NCI-H2081 (cell line): Measurements from ENCODE around the gene APBB3.

Experiments used
- DNase-seq, 2 experiments: peaks; one replicate each; lab custom pipeline; 2025; lab: John Stamatoyannopoulos, UW

APBB3 gene

DNA sequence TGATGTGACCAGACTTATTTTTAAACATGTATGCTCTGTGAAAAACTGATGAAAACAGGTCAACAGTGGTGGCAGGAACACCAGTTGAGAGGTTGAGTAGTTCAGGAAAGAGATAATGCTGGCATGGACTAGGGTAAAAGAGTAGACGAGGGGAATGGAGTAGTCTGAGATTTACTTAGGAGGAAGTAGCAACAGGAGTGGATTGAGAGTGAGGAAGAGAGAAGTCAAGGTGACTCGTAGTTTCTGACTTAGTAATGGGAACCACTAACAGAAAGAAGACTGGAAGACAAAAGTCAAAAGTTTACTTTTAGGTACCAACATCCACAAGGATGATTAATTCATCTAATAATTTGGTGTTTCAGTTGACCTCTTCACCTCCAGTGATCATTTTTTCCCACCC, 10.7 kb downstream of the APBB3 start:
- no peak for DNase-seq

DNA sequence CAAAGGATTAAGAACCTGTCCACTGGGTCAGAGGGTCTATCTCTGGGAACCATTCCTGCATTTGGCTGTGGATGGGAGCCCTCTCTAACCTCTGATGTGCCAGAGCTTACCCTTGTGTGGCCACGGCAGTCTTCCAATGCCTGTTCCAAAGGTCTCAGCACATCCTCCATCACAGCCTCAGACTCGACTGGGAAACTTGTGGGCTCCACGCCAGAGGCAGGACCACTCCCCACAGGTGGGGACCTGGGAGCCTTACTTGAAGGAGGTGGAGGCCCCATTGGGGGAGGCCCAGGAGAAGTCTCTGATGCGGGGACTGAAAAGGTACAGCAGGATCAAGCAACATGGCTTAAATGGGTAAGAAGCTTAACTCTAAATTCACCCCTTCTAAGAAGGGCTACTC, 12.5 kb downstream of the APBB3 start:
- no peak for DNase-seq

DNA sequence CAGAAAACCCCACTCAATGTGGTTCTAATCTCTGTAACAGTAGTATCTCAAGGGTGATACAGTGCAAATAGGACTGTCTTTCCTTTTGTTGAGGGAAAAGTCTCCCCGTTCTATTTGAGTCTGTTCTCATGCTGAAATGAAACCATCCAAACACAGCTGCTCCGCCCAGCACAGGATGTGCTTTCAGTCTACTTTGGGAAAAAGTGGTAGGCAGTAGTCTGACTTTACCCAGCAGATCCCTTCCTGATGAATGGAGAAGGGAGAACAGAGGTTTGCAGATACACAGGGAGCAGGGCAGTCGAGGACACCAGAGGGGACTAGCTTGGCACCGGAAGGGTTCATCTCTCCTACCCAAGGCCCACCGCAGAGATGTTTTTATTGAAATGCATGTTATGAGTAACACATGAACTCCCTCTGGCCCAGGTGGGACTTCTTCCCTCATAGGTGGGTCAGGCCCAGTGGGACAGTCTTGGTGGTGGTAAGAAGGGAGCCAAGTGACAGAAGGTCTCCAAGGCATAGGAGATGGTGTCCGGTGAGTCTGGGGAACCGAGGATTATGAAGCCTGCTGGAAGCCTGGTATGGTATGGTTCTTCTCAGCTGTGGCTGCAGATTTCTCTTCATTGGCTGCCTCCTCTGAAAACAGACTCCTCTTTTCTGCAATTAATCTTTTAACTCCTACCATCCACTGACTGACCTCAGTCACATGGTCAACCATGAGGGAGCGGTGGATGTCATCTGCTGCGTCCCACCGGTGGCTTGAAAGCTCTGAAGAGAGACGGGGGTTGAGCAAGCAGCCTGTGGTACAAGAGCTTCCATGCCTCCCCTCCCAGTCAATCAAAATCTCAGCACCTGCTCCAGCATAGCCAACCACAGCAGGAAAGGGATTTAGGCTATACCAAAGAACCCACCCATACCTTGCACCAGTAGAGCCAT, 14.0 kb downstream of the APBB3 start:
- DNase-seq: no peak

DNA sequence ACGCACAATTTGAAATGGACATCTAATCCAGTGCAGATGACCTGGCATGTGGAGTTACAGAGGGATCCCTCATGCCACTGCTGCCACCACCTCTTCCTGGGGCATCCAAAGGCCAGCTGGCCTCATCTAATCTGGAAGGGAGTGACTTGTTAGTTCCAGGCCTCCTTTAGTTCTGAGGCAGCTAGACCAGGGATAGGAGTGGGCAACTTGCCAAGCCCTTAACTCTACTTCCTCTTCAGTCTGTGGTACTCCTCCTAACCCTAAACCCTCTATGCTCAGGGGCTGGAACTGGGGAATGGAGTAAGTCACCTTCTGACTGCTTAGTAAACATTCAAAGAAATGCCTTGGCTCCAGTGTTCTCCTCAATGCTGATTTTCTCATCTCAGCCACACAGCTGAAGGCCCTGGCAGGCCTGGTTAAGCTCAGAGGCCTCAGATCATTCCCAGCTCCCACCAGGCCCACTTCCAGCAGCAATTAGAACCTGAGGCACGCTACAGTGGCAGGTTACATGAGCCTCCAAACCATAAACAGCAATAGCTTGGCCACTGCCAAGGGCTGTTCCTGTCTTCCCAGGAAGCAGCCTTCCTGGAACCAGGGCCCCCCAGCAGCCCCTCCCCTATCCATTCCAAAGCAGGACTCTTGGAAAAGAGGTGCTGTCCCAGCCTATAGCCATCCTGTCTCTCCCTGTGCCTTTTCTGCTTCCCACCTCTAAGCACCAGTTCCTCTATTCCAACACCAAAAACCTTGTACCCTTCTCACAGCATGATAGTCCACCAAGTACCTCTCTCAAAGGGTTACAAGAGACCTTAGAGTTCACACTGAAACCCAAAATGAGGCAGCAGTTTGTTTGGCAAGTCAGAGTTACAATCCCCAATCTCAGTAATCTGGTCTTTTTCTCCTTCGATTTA, 14.9 kb downstream of the APBB3 start:
- DNase-seq: no peak

DNA sequence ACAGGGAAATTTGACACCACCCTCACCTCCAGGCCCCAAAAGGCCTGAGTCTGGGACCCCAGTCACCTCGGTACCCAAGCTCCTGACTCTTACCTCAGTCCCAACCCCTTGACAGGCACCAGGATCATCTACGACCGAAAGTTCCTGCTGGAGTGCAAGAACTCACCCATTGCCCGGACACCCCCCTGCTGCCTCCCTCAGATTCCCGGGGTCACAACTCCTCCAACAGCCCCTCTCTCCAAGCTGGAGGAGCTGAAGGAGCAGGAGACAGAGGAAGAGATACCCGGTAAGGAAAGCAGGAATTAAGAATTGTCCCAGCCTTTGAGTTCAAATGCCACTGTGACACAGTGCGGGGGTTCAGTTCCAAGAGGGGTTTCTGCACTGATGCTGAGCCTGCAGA, 15.6 kb downstream of the APBB3 start:
- no peak for DNase-seq

DNA sequence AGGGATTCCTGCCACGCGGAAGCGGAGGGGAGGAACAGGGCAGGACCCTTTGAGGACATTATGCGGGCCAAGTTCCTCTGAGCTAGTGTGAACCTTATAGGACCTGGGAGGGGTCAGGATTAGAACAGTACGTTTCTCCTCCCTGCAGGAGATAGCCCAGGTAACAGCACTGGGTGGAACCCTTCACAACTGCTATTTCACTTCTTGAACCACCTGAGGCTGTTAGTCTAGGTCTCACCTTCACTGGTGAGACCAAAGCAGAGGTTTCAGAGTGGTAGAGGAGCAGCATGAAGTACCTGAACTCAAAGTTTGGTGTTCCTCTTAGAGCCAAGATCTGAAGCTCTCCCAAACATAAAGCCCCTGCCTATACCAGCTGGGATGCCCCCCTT, 16.1 kb downstream of the APBB3 start:
- no peak for DNase-seq

DNA sequence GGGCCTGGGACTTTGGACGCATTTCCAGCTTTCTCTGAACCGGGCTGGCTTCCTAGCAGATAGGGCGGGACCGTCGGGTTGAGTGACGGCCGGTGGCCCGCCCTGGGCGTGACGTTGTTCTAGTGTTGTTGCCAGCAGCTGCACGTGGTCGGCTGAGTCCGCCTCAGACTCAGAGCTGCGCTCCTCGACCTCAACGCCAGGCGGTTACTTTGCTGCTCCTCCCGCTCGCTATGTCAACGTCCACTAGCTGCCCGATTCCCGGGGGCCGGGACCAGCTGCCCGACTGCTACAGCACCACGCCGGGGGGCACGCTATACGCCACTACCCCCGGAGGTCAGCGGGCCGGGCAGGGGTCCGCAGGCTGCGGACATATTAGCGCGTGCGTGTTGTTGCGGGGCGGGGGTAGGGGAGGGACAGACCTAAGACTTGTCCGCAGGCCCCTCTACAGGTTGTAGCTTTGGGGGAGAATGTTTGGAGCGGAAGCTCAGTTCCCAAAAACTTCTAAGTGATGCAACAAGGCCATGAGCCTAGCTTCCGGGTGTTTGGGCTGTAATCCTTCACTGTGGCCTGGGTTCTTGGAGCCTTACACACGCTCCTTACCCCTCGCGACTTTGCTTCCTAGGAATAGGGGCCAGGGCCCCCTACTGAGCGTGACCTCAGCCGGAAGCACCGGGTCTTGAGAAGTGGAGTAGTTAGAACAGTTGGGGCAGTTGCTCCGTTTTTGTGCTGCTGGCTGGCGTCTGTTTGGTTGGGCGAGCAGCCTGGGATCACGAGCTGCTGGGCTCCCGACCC, 16.7 kb downstream of the APBB3 start, which contains the start of gene EIF4EBP3:
Gene EIF4EBP3, plus strand, starts transcription at position 155 of the 792 bp plus-strand sequence. Its CDS starts 76 bp downstream, at position 231.
- DNase-seq: peak; percentile 78 to 83

DNA sequence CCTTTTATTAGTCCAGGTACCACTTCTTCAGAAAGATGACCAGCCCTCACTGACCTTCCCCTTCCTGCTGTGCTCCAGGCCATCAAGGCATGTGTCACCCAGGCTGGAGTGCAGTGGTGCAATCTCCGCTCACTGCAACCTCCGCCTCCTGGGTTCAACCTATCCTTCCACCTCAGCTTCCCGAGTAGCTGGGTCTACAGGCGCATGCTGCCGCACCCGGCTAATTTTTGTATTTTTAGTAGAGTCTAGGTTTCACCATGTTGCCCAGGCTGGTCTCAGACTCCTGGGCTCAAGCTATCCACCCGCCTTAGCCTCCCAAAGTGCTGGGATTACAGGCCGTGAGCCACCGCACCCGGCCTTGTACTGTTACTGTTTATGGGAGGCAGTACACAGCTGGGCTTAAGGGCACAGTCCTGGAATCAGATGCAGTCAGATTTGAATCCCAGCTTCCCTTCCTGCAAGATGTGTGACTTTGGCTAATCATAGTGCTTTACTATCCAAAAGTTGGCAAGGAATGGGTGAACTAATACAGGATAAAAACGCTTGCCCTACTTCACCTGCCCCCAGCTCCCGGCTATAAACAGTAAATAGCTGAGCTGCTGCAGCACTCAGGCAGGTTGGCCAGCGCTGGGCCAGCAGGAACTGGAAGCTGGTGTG, 17.4 kb downstream of the APBB3 start:
- no peak for DNase-seq

DNA sequence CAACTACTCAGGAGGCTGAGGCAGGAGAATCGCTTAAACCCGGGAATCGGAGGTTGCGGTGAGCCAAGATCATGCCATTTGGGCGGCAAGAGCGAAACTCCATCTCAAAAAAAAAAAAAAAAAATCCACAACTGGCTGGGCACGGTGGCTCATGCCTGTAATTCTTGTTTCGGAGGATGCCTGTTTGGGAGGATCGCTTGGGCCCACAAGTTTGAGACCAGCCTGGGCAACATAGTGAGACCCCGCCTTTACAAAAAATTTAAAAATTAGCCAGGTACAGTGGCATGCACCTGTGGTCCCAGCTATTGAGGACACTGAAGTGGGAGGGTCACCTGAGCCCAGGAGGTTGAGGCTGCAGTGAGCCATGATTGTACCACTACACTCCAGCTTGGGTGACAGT, 18.8 kb downstream of the APBB3 start:
- no peak for DNase-seq

DNA sequence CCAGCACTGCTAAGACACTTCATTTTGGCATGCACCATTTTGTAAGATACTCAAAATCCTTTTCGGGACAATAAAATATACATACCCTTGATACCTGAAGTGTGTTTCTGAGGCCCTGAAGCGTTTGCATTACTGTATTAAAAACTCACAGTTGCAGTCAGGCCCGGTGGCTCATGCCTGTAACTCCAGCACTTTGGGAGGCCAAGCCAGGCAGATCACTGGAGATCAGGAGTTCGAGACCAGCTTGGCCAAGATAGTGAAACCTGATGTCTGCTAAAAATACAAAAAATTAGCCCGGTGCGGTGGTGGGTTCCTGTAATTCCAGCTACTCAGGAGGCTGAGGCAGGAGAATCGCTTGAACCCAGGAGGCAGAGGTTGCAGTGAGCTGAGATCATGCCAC, 19.4 kb downstream of the APBB3 start:
- no peak for DNase-seq

DNA sequence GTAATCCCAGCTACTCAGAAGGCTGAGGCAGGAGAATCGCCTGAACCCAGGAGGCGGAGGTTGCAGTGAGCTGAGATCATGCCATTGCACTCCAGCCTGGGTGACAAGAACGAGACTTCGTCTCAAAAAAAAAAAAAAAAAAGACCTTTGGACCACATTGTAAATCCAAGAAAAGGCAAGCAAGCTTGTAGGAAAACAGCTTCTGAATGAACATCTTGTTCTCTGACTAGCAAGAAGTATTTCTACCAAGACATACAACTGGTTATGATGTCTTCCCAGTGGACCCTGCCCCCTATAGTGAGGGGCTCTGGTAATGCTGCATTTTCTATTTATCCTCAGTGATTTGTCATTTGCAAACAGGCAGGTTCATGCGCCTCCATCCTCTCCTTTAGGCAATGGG, 21.4 kb downstream of the APBB3 start:
- no peak for DNase-seq

DNA sequence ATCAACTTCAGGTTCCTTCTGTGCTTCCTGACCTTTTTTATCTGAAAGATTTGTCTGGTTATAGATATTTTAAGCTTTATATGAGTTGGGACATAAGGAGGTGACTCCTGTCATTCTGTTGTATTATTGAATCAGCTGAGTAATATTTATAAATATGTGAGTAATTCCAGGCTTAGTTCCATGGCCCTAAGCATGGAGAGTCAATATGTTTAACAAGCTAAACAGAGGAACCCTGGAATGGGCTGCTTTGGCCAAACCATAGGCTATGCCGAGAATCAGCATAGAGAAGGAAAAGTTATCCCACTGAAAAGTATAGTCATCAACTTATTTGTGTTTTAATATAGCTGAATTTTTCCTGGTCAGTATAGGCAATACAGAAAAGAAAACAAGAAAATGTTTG, 24.2 kb downstream of the APBB3 start:
- DNase-seq: no peak

DNA sequence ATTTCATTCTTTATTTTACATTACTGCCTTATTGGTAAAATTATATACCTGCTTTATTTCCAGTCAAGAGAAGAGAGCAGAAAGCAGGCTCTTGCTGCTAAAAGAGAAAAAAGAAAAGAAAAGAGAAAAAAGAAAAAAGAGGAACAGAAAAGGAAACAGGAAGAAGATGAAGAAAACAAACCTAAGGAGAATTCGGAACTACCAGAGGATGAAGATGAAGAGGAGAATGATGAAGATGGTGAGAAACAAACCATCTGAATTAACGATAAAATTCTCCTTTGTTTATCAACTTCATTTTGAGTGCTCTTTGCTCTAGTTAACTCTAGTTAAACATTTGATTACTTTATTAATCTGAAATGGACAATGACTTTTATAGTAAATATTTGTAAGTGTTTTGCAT, 40.4 kb downstream of the APBB3 start:
- DNase-seq: no peak

DNA sequence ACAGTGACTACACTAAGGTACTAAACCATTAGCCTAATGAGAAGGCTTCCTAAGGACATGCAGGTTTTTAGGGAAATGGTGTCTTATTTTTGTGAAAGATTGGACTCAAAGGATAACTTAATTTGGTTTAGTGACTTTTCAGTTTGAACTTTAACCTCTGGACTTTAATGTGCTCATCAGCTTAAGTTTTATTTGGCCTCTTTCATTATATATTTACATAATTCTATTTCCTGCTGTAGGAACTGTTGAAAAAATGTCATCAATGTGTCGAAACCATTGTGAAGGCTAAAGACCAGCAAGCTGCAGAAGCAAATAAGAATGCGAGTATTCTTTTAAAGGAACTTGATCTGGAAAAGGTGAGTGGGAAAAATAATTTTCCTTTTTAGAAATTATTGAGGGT, 51.3 kb downstream of the APBB3 start:
- DNase-seq: no peak

DNA sequence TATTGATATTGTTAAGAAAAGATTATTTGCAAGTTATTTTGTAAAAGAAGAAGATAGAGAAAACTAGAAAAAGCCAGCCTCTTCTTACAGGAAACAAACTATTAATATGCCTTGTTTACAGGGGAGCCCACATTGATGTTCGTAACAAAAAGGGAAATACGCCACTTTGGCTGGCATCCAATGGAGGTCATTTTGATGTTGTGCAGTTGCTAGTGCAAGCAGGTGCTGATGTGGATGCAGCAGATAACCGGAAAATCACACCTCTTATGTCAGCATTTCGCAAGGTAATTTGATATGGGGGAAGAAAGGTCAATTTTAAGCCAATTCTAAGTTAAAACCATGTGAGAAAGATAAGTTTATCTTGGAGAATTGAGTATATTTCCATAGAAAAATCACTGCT, 54.5 kb downstream of the APBB3 start:
- DNase-seq: peak; percentile 10 to 62
